Naive thymus-derived CD4-positive, alpha-beta T cell (primary cell): Measurements from ENCODE around the gene MRI1. TPM values are rescaled to one million over a fixed set of nuclear protein-coding genes. Genes with fewer than 3 reads are reported as not detected.
A peak's percentile ranks its signal among the peaks of the same experiment; 100 is the strongest.

Experiments
- ATAC-seq: fragments of 150-1000 bp; cut with Tn5 transposase; 2 replicates; pipeline ENCODE4 v1.10.0; 2021; ENCODE audit warnings: mild to moderate bottlenecking, moderate library complexity
- CTCF ChIA-PET: fragments of 350-600 bp; sonication (Branson Sonifier 250); formaldehyde crosslinking; loops from one replicate; lab custom pipeline; 2021; ENCODE audit warnings: antibody characterized with exemption; lab: Charles Lee
- POLR2A ChIA-PET: fragments of 350-600 bp; sonication (Branson Sonifier 250); formaldehyde crosslinking; loops from one replicate; lab custom pipeline; 2021; ENCODE audit warnings: antibody characterized with exemption, inconsistent platforms; lab: Charles Lee
- DNase-seq, 9 donors: peaks; one replicate each; pipeline versions ENCODE4 v3.0.0 to v3.0.0-alpha.2; 2020 to 2022; ENCODE audit warnings: mixed read lengths in 1 of 9
- H3K27ac ChIP-seq: one replicate; pipeline ENCODE4 v1.7.0; 2013; ENCODE audit warnings: mild to moderate bottlenecking, low read depth, low read length, moderate library complexity
- H3K27me3 ChIP-seq, 2 donors: one replicate each; pipeline ENCODE4 v1.7.0; 2013; ENCODE audit warnings: low read length in 2 of 2, mild to moderate bottlenecking in 2 of 2, moderate library complexity in 2 of 2; ENCODE audit not compliant: control insufficient read depth in 2 of 2, insufficient read depth in 2 of 2
- H3K36me3 ChIP-seq, 3 experiments: 1 replicate in 2 of 3; 2 replicates in 1 of 3; pipeline ENCODE4 v1.7.0; 2013; ENCODE audit warnings: low read length in 3 of 3, mild to moderate bottlenecking in 3 of 3, moderate library complexity in 1 of 3; ENCODE audit not compliant: insufficient read depth in 3 of 3, control insufficient read depth in 2 of 3
- H3K4me1 ChIP-seq, 2 donors: one replicate each; pipeline ENCODE4 v1.7.0; 2013; ENCODE audit warnings: low read length in 2 of 2, mild to moderate bottlenecking in 2 of 2, moderate library complexity in 1 of 2; ENCODE audit not compliant: control insufficient read depth in 2 of 2, insufficient read depth in 2 of 2
- H3K4me3 ChIP-seq: 2 replicates; pipeline ENCODE4 v1.7.0; 2013; ENCODE audit warnings: mild to moderate bottlenecking, low read length
- H3K9me3 ChIP-seq, 3 experiments: 1 replicate in 2 of 3; 2 replicates in 1 of 3; pipeline ENCODE4 v1.7.0; 2013; ENCODE audit warnings: low read length in 3 of 3; ENCODE audit not compliant: control insufficient read depth in 2 of 3
- H3K27ac Mint-ChIP-seq, 9 donors: one replicate each; pipeline ENCODE4 v1.8.0; 2020 to 2022; ENCODE audit warnings: mixed read lengths in 9 of 9, mild to moderate bottlenecking in 8 of 9, moderate library complexity in 5 of 9, inconsistent platforms in 2 of 9
- H3K27me3 Mint-ChIP-seq, 5 donors: one replicate each; pipeline ENCODE4 v1.8.0; 2021 to 2022; ENCODE audit warnings: mixed read lengths in 5 of 5, mild to moderate bottlenecking in 1 of 5
- H3K36me3 Mint-ChIP-seq, 5 donors: one replicate each; pipeline ENCODE4 v1.8.0; 2020 to 2022; ENCODE audit warnings: mixed read lengths in 5 of 5, mild to moderate bottlenecking in 3 of 5, inconsistent platforms in 1 of 5
- H3K4me1 Mint-ChIP-seq, 7 donors: one replicate each; pipeline ENCODE4 v1.8.0; 2020 to 2022; ENCODE audit warnings: mixed read lengths in 7 of 7, mild to moderate bottlenecking in 3 of 7, inconsistent platforms in 1 of 7
- H3K4me3 Mint-ChIP-seq, 10 donors: one replicate each; pipeline ENCODE4 v1.8.0; 2020 to 2022; ENCODE audit warnings: mild to moderate bottlenecking in 10 of 10, mixed read lengths in 10 of 10, moderate library complexity in 6 of 10, inconsistent platforms in 2 of 10
- H3K9me3 Mint-ChIP-seq, 11 donors: one replicate each; pipeline ENCODE4 v1.8.0; 2020 to 2022; ENCODE audit warnings: mixed read lengths in 11 of 11, mild to moderate bottlenecking in 4 of 11, inconsistent platforms in 1 of 11, moderate library complexity in 1 of 11
- intact Hi-C, 2 donors: fragments of 100-400 bp; cut with micrococcal nuclease; formaldehyde crosslinking; loops; one replicate each; pipeline ENCODE4 v1.15.1; 2023
- polyA plus RNA-seq, 2 donors: library from polyadenylated mRNA; unstranded; fragments of 300-500 nt; fragmentation: Illumina TruSeq; gene quantifications; one replicate each; pipeline ENCODE4 v1.2.3, GENCODE V29; 2021
- total RNA-seq, 6 experiments: library from RNA in 5 of 6; stranded (reverse) in 5 of 6; gene quantifications; 1 replicate in 5 of 6; 2 replicates in 1 of 6; pipeline ENCODE4 v1.2.3 and lab custom pipeline; 2021 to 2026

The MRI1 gene
- total and polyA plus RNA-seq, 7 experiments from 2014 or later = 7.1 to 56.2 (median 31.1) TPM

GRCh38 chr19:13763265-13763664, 1.1 kb upstream of the MRI1 start:
- H3K4me3 ChIP-seq = no peak overlapping the region
- CTCF ChIA-PET = no interaction called here

DNA sequence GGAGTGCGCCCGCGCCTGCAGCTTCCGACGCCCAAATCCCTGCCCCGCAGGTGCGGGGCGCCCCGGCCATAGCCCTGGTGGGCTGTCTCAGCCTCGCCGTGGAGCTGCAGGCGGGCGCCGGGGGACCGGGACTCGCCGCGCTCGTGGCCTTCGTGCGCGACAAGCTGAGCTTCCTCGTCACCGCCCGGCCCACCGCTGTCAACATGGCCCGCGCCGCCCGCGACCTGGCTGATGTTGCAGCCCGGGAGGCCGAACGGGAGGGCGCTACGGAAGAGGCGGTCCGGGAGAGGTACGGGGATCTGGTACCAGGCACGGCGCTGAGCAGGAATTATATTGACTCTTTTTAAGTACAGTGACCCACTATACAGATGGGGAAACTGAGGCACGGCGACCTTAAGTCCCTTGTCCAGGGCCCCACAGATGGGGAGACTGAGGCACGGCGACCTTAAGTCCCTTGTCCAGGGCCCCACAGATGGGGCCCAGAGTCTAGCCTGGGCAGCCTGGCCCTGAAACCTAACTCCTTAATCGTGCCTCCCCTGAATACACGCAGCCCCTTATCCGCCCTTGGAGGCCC, 586 bp downstream of the MRI1 start:
- CTCF ChIA-PET = interaction anchor here (0.6 kb wide), 1 partner anchor 724 kb away, joined by 3 read pairs; no protein-coding TSS in a partner anchor

More at GRCh38 chr19:13763265-13763664, 1.1 kb upstream of the MRI1 start:
- Mint-ChIP-seq H3K4me1 (peaks cover 10 to 26% (median 18%) of the 10 kb centered on the region in 7 donors), H3K36me3 (peaks cover 3 to 16% (median 7%) of the 10 kb centered on the region in 5 donors), H3K27ac (peak overlapping the region in 2 of 9 donors; percentile 51 to 92), H3K9me3 (no peaks in the 10 kb centered on the region), H3K4me3 (peak overlapping the region; percentile 62 to 89 (median 79)), H3K27me3 (no peaks in the 10 kb centered on the region)
- intact Hi-C loops = no loop called here
- DNase-seq (no peak), ATAC-seq (no peak)
- POLR2A ChIA-PET = interaction anchor here (0.9 kb wide), 1 partner anchor 10 kb away, joined by 3 read pairs; no protein-coding TSS in a partner anchor
- peaks cover 0 to 38% (median 5%) of the 10 kb centered on the region in 3 experiments for H3K36me3 ChIP-seq
- peaks cover 0 to 11% of the 10 kb centered on the region in 2 donors for H3K4me1 ChIP-seq
- H3K27ac ChIP-seq = no peak overlapping the region
- no peaks in the 10 kb centered on the region for H3K27me3 ChIP-seq
- no peaks in the 10 kb centered on the region for H3K9me3 ChIP-seq

GRCh38 chr19:13765395-13766094, 1.2 kb downstream of the MRI1 start:
- Histone ChIP-seq H3K9me3 (no peaks in the 10 kb centered on the region), H3K36me3 (peaks cover 0 to 40% (median 3%) of the 10 kb centered on the region in 3 experiments), H3K27ac (peak overlapping the region; percentile 63), H3K27me3 (no peaks in the 10 kb centered on the region), H3K4me3 (peak overlapping the region; percentile 54), H3K4me1 (peaks cover 0 to 11% of the 10 kb centered on the region in 2 donors)
- Mint-ChIP-seq H3K36me3 (peaks cover 0 to 10% (median 4%) of the 10 kb centered on the region in 5 donors), H3K9me3 (no peaks in the 10 kb centered on the region), H3K4me1 (peaks cover 8 to 25% (median 18%) of the 10 kb centered on the region in 7 donors), H3K4me3 (peak overlapping the region; percentile 76 to 94 (median 90)), H3K27me3 (no peaks in the 10 kb centered on the region), H3K27ac (peak overlapping the region; percentile 75 to 94 (median 89))
- ChIA-PET CTCF (interaction anchor here (0.6 kb wide), 1 partner anchor 723 kb away, joined by 3 read pairs; no protein-coding TSS in a partner anchor), POLR2A (interaction anchor here (0.7 to 1.4 kb wide), 4 partner anchors 8 to 241 kb away, joined by 3 to 12 read pairs (median 4); partner anchors contain the start of genes C19orf53 and RFX1)
- no peak for DNase-seq
- intact Hi-C loops = loop anchor here in 1 of 2 donors (2.0 kb wide), 1 partner anchor 17 kb away; no protein-coding TSS in a partner anchor
- no peak for ATAC-seq

More for the DNA sequence above, 586 bp downstream of the MRI1 start:
- Mint-ChIP-seq H3K27me3 (no peaks in the 10 kb centered on the region), H3K27ac (peak overlapping the region; percentile 75 to 94 (median 89)), H3K9me3 (no peaks in the 10 kb centered on the region), H3K36me3 (peaks cover 0 to 12% (median 4%) of the 10 kb centered on the region in 5 donors), H3K4me1 (peaks cover 8 to 25% (median 18%) of the 10 kb centered on the region in 7 donors), H3K4me3 (peak overlapping the region; percentile 76 to 94 (median 90))
- intact Hi-C loops = loop anchor here (1.0 to 2.0 kb wide), 2 partner anchors 16 to 18 kb away; a partner anchor contains a TSS
- H3K4me1 ChIP-seq = peaks cover 0 to 11% of the 10 kb centered on the region in 2 donors
- ATAC-seq (peak; percentile 71), DNase-seq (peak in 8 of 9 donors; percentile 14 to 46 (median 32))
- peaks cover 0 to 42% (median 3%) of the 10 kb centered on the region in 3 experiments for H3K36me3 ChIP-seq
- POLR2A ChIA-PET = interaction anchor here (1.4 kb wide), 3 partner anchors 8 to 241 kb away, joined by 3 to 12 read pairs (median 6); partner anchors contain the start of genes C19orf53 and RFX1
- no peaks in the 10 kb centered on the region for H3K9me3 ChIP-seq
- H3K4me3 ChIP-seq = peak overlapping the region; percentile 54
- no peaks in the 10 kb centered on the region for H3K27me3 ChIP-seq
- peak overlapping the region; percentile 63 for H3K27ac ChIP-seq

- Histone ChIP-seq H3K9me3 (no peaks in the 10 kb centered on the region), H3K4me1 (peaks cover 0 to 11% of the 10 kb centered on the region in 2 donors), H3K36me3 (peaks cover 0 to 38% (median 3%) of the 10 kb centered on the region in 3 experiments), H3K4me3 (no peak overlapping the region), H3K27ac (no peak overlapping the region), H3K27me3 (no peaks in the 10 kb centered on the region)
- ATAC-seq (no peak), DNase-seq (no peak)
- H3K4me1 Mint-ChIP-seq = peaks cover 8 to 25% (median 18%) of the 10 kb centered on the region in 7 donors
- peak overlapping the region in 6 of 10 donors; percentile 87 to 94 (median 90) for H3K4me3 Mint-ChIP-seq
- CTCF ChIA-PET = no interaction called here
- intact Hi-C loops = no loop called here
- no peaks in the 10 kb centered on the region for H3K9me3 Mint-ChIP-seq
- POLR2A ChIA-PET = interaction anchor here (0.7 kb wide), 1 partner anchor 8 kb away, joined by 3 read pairs; no protein-coding TSS in a partner anchor
- no peaks in the 10 kb centered on the region for H3K27me3 Mint-ChIP-seq
- peak overlapping the region in 6 of 9 donors; percentile 20 to 89 (median 65) for H3K27ac Mint-ChIP-seq
- peaks cover 0 to 10% (median 4%) of the 10 kb centered on the region in 5 donors for H3K36me3 Mint-ChIP-seq
These were observed 1.8 kb downstream of the MRI1 start for GRCh38 chr19:13766095-13766481.

DNA sequence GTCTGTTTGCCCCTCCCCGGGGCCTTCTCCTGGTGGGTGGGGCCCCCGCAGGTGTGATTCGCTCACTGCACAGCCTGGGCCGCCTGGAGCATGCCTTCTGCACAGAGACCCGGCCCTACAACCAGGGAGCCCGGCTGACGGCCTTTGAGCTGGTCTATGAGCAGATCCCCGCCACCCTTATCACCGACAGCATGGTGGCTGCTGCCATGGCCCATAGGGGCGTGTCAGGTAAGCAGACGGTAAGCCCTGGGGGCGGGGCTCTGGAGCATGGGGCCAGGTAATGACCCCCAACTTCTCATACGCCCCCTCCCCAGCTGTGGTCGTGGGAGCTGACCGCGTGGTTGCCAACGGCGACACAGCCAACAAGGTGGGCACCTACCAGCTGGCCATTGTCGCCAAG, 4.2 kb downstream of the MRI1 start:
- H3K4me1 Mint-ChIP-seq = peaks cover 8 to 22% (median 15%) of the 10 kb centered on the region in 7 donors
- no peak for DNase-seq
- CTCF ChIA-PET = interaction anchor here (1.1 kb wide), 1 partner anchor 94 kb away, joined by 3 read pairs; no protein-coding TSS in a partner anchor

More for the DNA sequence above, 4.2 kb downstream of the MRI1 start:
- ATAC-seq = no peak
- no peaks in the 10 kb centered on the region for H3K27me3 ChIP-seq
- H3K36me3 ChIP-seq = peaks cover 0 to 29% (median 0%) of the 10 kb centered on the region in 3 experiments
- POLR2A ChIA-PET = interaction anchor here (0.5 to 1.9 kb wide), 3 partner anchors 20 to 656 kb away, joined by 3 to 8 read pairs (median 4); a partner anchor contains a TSS
- intact Hi-C loops = no loop called here
- H3K4me3 Mint-ChIP-seq = no peak overlapping the region
- H3K36me3 Mint-ChIP-seq = peaks cover 0 to 9% (median 7%) of the 10 kb centered on the region in 5 donors
- no peaks in the 10 kb centered on the region for H3K9me3 Mint-ChIP-seq
- no peak overlapping the region for H3K27ac Mint-ChIP-seq
- H3K27me3 Mint-ChIP-seq = no peaks in the 10 kb centered on the region
- H3K9me3 ChIP-seq = no peaks in the 10 kb centered on the region
- no peak overlapping the region for H3K4me3 ChIP-seq
- no peak overlapping the region for H3K27ac ChIP-seq
- peaks cover 0 to 11% of the 10 kb centered on the region in 2 donors for H3K4me1 ChIP-seq
